HepG2 (cell line): ENCODE data around the gene CNTN5. TPM values are rescaled to one million over a fixed set of nuclear protein-coding genes. Genes with fewer than 3 reads are reported as not detected.

Experiments
- ATAC-seq: fragments of 200-7000 bp; cut with Tn5 transposase; 3 replicates; pipeline ENCODE4 v1.9.1; 2020; ENCODE audit warnings: mild to moderate bottlenecking, moderate library complexity
- BruUV-seq: library from RNA; stranded (reverse); fragments of 400-500 nt; replicated peaks from 2 replicates; lab custom pipeline; 2021; lab: Mats Ljungman, UMichigan
- CTCF ChIA-PET: fragments of 300-600 bp; formaldehyde crosslinking; extraction: SDS; loops from one replicate; lab custom pipeline; 2021; ENCODE audit warnings: low total read pairs, inconsistent platforms, low intra/inter-chr PET ratio; lab: Yijun Ruan, JAX
- POLR2A ChIA-PET: fragments of 350-600 bp; sonication (Branson Sonifier 250); formaldehyde crosslinking; loops from one replicate; lab custom pipeline; 2020; ENCODE audit warnings: antibody characterized with exemption, inconsistent platforms; lab: Yijun Ruan, JAX
- DNase-seq: peaks from one replicate; pipeline ENCODE4 v3.0.0-alpha.2; 2015; ENCODE audit warnings: low spot score
- FAIRE-seq: peaks from 3 replicates; lab custom pipeline; 2011; peaks lifted over from hg19 to GRCh38; lab: Jason Lieb, UNC
- H2AFZ ChIP-seq: one replicate; pipeline ENCODE4 v1.6.1; 2011; ENCODE audit warnings: low read length, inconsistent platforms
- H3K27ac ChIP-seq: fragments of 300-600 bp; 3 replicates; pipeline ENCODE4 v1.8.0; 2011; ENCODE audit warnings: mixed run types, mild to moderate bottlenecking, mixed read lengths, low read length, inconsistent platforms; ENCODE audit not compliant: insufficient read depth; ENCODE audit errors: extremely low read length
- H3K27me3 ChIP-seq, 2 experiments: fragments of 200-600 bp in 1 of 2; 2 replicates in 1 of 2; 3 replicates in 1 of 2; pipeline versions ENCODE4 v1.6.0 to v1.8.0; 2011; ENCODE audit warnings: low read length in 2 of 2, mild to moderate bottlenecking in 2 of 2, moderate library complexity in 2 of 2, inconsistent platforms in 1 of 2; ENCODE audit not compliant: insufficient read depth in 2 of 2, control insufficient read depth in 1 of 2
- H3K36me3 ChIP-seq, 2 experiments: fragments of 200-600 bp in 1 of 2; replicated peaks in 1 of 2; 2 replicates in 1 of 2; 3 replicates in 1 of 2; pipeline versions ENCODE4 v1.5.1 to v1.8.0; 2011; ENCODE audit warnings: low read length in 2 of 2, inconsistent platforms in 1 of 2; ENCODE audit not compliant: insufficient read depth in 2 of 2, control insufficient read depth in 1 of 2
- H3K4me1 ChIP-seq: 2 replicates; pipeline ENCODE4 v1.5.1; 2012; ENCODE audit warnings: low read length, inconsistent platforms; ENCODE audit not compliant: insufficient read depth
- H3K4me2 ChIP-seq: 2 replicates; pipeline ENCODE4 v1.6.0; 2011; ENCODE audit warnings: low read depth, low read length, inconsistent platforms
- H3K4me3 ChIP-seq, 3 experiments: fragments of 200-600 bp in 1 of 3; sonication (generic), shearing (Covaris generic) in 1 of 3; replicated peaks in 1 of 3; 2 replicates each; pipeline ENCODE4 v1.5.1; 2011 to 2016; ENCODE audit warnings: low read length in 3 of 3, inconsistent platforms in 2 of 3, low read depth in 2 of 3, mild to moderate bottlenecking in 2 of 3, control low read depth in 1 of 3, mixed read lengths in 1 of 3; ENCODE audit not compliant: insufficient read depth in 1 of 3
- H3K79me2 ChIP-seq: one replicate; pipeline ENCODE4 v1.6.1; 2011; ENCODE audit warnings: low read length, inconsistent platforms; ENCODE audit not compliant: insufficient read depth
- H3K9ac ChIP-seq: 2 replicates; pipeline ENCODE4 v1.6.0; 2011; ENCODE audit warnings: mild to moderate bottlenecking, low read depth, low read length, inconsistent platforms; ENCODE audit not compliant: insufficient read depth
- H3K9me3 ChIP-seq: 2 replicates; pipeline ENCODE4 v1.5.1; 2012; ENCODE audit warnings: mild to moderate bottlenecking, low read length
- H4K20me1 ChIP-seq: 2 replicates; pipeline ENCODE4 v1.6.0; 2011; ENCODE audit warnings: inconsistent platforms, mild to moderate bottlenecking, low read length, moderate library complexity; ENCODE audit not compliant: insufficient read depth
- KIAA2018 ChIP-seq: sonication (generic); formaldehyde crosslinking; IDR thresholded peaks from 2 replicates; pipeline ENCODE4 v1.5.0; 2020; ENCODE audit warnings: mild to moderate bottlenecking, missing genetic modification reagents, borderline replicate concordance
- SRSF9 ChIP-seq: fragments of 200-400 bp; formaldehyde crosslinking; IDR thresholded peaks from 2 replicates; pipeline ENCODE4 v1.6.1; 2018; ENCODE audit warnings: borderline replicate concordance, mild to moderate bottlenecking, low read depth, low read length; ENCODE audit not compliant: insufficient read depth, poor library complexity, severe bottlenecking
- TBX3 ChIP-seq: fragments of 450-650 bp; IDR thresholded peaks from 2 replicates; pipeline ENCODE4 v1.6.1; 2017; ENCODE audit warnings: antibody characterized with exemption, mild to moderate bottlenecking, inconsistent platforms, borderline replicate concordance
- ZNF12 ChIP-seq: sonication (generic); formaldehyde crosslinking; IDR thresholded peaks from 2 replicates; pipeline ENCODE4 v1.5.0; 2020; ENCODE audit warnings: missing genetic modification reagents
- ZNF350 ChIP-seq: sonication (generic); formaldehyde crosslinking; IDR thresholded peaks from 2 replicates; pipeline ENCODE4 v1.4.0; 2020; ENCODE audit warnings: mild to moderate bottlenecking, low read depth, missing genetic modification reagents, borderline replicate concordance
- ZNF512B ChIP-seq: sonication (generic); formaldehyde crosslinking; IDR thresholded peaks from 2 replicates; pipeline ENCODE4 v1.5.1; 2020; ENCODE audit warnings: missing genetic modification reagents, mild to moderate bottlenecking, borderline replicate concordance
- ZNF607 ChIP-seq: sonication (generic); formaldehyde crosslinking; IDR thresholded peaks from 2 replicates; pipeline ENCODE4 v1.5.1; 2020; ENCODE audit warnings: missing genetic modification reagents, mild to moderate bottlenecking, borderline replicate concordance
- WGBS: methylation state at CpG from one replicate; pipeline ENCODE4 v1.1.6; 2017; ENCODE audit warnings: low lambda C conversion rate; 5-methylcytosine and 5-hydroxymethylcytosine counted together
- in situ Hi-C: cut with HindIII; loops from 2 replicates; pipeline ENCODE4 v1.10.0; 2017; ENCODE audit warnings: low pct_unique_long_range_greater_than_20kb; ENCODE audit not compliant: extremely low pct_ligation_motif_present
- intact Hi-C: fragments of 100-400 bp; cut with micrococcal nuclease; formaldehyde crosslinking; loops from one replicate; pipeline ENCODE4 v1.10.0; 2022; ENCODE audit not compliant: unreplicated experiment
- polyA plus RNA-seq, 8 experiments: library from polyadenylated mRNA; depleted of rRNA in 3 of 8; stranded (reverse) in 7 of 8; unstranded in 1 of 8; fragments of >200 nt; fragmentation: Illumina TruSeq in 4 of 8; extraction: Trizol in 4 of 8; gene quantifications; 2 replicates each; pipeline versions ENCODE4 v1.2.1 to v1.2.3, GENCODE V29; 2011 to 2016; ENCODE audit warnings: low read depth in 4 of 8, missing spikeins in 1 of 8, mixed read lengths in 1 of 8; ENCODE audit not compliant: insufficient read depth in 1 of 8
- total RNA-seq, 5 experiments: library from RNA; depleted of rRNA; stranded (reverse); fragments of >200 nt; fragmentation: Illumina TruSeq; extraction: Trizol; gene quantifications; 2 replicates each; pipeline ENCODE4 v1.2.3, GENCODE V29; 2016; ENCODE audit warnings: low read depth in 1 of 5

Gene CNTN5
- total and polyA plus RNA-seq, 2 of the 13 experiments (the other 11 are each of a cell fraction or from before 2014, with no cell fraction given) = not detected

GRCh38 chr11:100338144-100338840 lies 1317.5 kb downstream of the CNTN5 start (continued):
- no peak for TF ChIP-seq ZNF350 (CRISPR knock-in tag)
- TF ChIP-seq SRSF9 = no peak
- TF ChIP-seq, all 625 proteins: peak for 0

- BruUV-seq = no TSS peak
- ATAC-seq (no peak), DNase-seq (no peak), FAIRE-seq (no peak)
- CTCF ChIA-PET = no interaction called here
- Histone ChIP-seq H2AFZ (no peak overlapping the region), H3K9me3 (no peaks in the 10 kb centered on the region), H3K27me3 (no peaks in the 10 kb centered on the region; a peak in 1 of 5 replicates), H3K79me2 (no peaks in the 10 kb centered on the region), H3K4me2 (no peak overlapping the region), H3K4me3 (no peak overlapping the region), H3K27ac (no peak overlapping the region), H3K36me3 (no peaks in the 10 kb centered on the region), H3K9ac (no peak overlapping the region), H4K20me1 (no peaks in the 10 kb centered on the region), H3K4me1 (no peaks in the 10 kb centered on the region)
- WGBS = 4% methylated on average over 9 of the region's 9 CpGs
- intact Hi-C loops (no loop called here), in situ Hi-C loops (no loop called here)
- POLR2A ChIA-PET = no interaction called here
- TF ChIP-seq TBX3 = no peak
- no peak for TF ChIP-seq ZNF512B (CRISPR knock-in tag)
- no peak for TF ChIP-seq ZNF607 (CRISPR knock-in tag)
- TF ChIP-seq ZNF12 (CRISPR knock-in tag) = no peak
- TF ChIP-seq KIAA2018 (CRISPR knock-in tag) = no peak
Observed at GRCh38 chr11:100340466-100341319, 1319.9 kb downstream of the CNTN5 start.
